IMR-90 (cell line): ENCODE measurements around the gene ME1. TPM values are rescaled to one million over a fixed set of nuclear protein-coding genes. Genes with fewer than 3 reads are reported as not detected.

Experiments
- ATAC-seq: fragments of 200-7000 bp; cut with Tn5 transposase; 2 replicates; pipeline ENCODE4 v1.9.1; 2020; ENCODE audit warnings: low read depth, mild to moderate bottlenecking, moderate library complexity
- BruUV-seq: library from RNA; stranded (reverse); fragments of 400-500 nt; replicated peaks from 2 replicates; lab custom pipeline; 2021; lab: Mats Ljungman, UMichigan
- CTCF ChIA-PET: fragments of 300-600 bp; formaldehyde crosslinking; extraction: SDS; loops from one replicate; lab custom pipeline; 2021; ENCODE audit warnings: antibody characterized with exemption; lab: Yijun Ruan, JAX
- POLR2A ChIA-PET: fragments of 300-600 bp; sonication (Branson Sonifier 250); formaldehyde crosslinking; loops from one replicate; lab custom pipeline; 2022; ENCODE audit warnings: antibody characterized with exemption; ENCODE audit not compliant: unreplicated experiment; lab: Charles Lee
- DNase-seq: peaks from one replicate; pipeline ENCODE4 v3.0.0; 2013
- H2AFZ ChIP-seq: replicated peaks from 2 replicates; pipeline ENCODE3; 2013; ENCODE audit warnings: low read length, mild to moderate bottlenecking; ENCODE audit not compliant: poor library complexity
- H2AK5ac ChIP-seq: 2 replicates; pipeline ENCODE4 v1.6.1; 2013; ENCODE audit warnings: low read depth, low read length, inconsistent platforms
- H2AK9ac ChIP-seq: replicated peaks from 2 replicates; pipeline ENCODE3; 2013; ENCODE audit warnings: mild to moderate bottlenecking, low read depth, low read length, moderate library complexity; ENCODE audit not compliant: poor library complexity
- H2BK120ac ChIP-seq: 2 replicates; pipeline ENCODE4 v1.6.1; 2013; ENCODE audit warnings: low read depth, low read length, inconsistent platforms
- H2BK15ac ChIP-seq: 3 replicates; pipeline ENCODE4 v1.6.1; 2013; ENCODE audit warnings: low read depth, low read length, inconsistent platforms
- H2BK20ac ChIP-seq: 2 replicates; pipeline ENCODE4 v1.6.1; 2013; ENCODE audit warnings: low read depth, mild to moderate bottlenecking, inconsistent platforms, low read length, moderate library complexity
- H2BK5ac ChIP-seq: 2 replicates; pipeline ENCODE4 v1.6.1; 2013; ENCODE audit warnings: mild to moderate bottlenecking, low read depth, low read length, inconsistent platforms; ENCODE audit not compliant: poor library complexity, severe bottlenecking
- H3K14ac ChIP-seq: replicated peaks from 2 replicates; pipeline ENCODE4 v1.6.1; 2013; ENCODE audit warnings: low read depth, low read length, inconsistent platforms
- H3K18ac ChIP-seq: 2 replicates; pipeline ENCODE4 v1.6.1; 2013; ENCODE audit warnings: low read depth, low read length, control low read depth
- H3K23ac ChIP-seq: 2 replicates; pipeline ENCODE4 v1.6.1; 2013; ENCODE audit warnings: low read depth, low read length, inconsistent platforms
- H3K27ac ChIP-seq: 2 replicates; pipeline ENCODE4 v1.5.1; 2013; ENCODE audit warnings: mild to moderate bottlenecking, control low read depth, low read length; ENCODE audit not compliant: insufficient read depth
- H3K27me3 ChIP-seq: 2 replicates; pipeline ENCODE4 v1.6.1; 2013; ENCODE audit warnings: low read length; ENCODE audit not compliant: control insufficient read depth, insufficient read depth
- H3K36me3 ChIP-seq: 2 replicates; pipeline ENCODE4 v1.6.1; 2013; ENCODE audit warnings: low read length, mixed read lengths; ENCODE audit not compliant: control insufficient read depth, insufficient read depth
- H3K4ac ChIP-seq: 2 replicates; pipeline ENCODE4 v1.6.1; 2013; ENCODE audit warnings: low read depth, low read length, inconsistent platforms
- H3K4me1 ChIP-seq: 2 replicates; pipeline ENCODE4 v1.6.1; 2013; ENCODE audit warnings: low read length, mixed read lengths; ENCODE audit not compliant: control insufficient read depth, insufficient read depth
- H3K4me2 ChIP-seq: 2 replicates; pipeline ENCODE4 v1.6.1; 2013; ENCODE audit warnings: low read depth, mild to moderate bottlenecking, control low read depth, low read length, moderate library complexity
- H3K4me3 ChIP-seq: 2 replicates; pipeline ENCODE4 v1.5.1; 2013; ENCODE audit warnings: low read depth, mild to moderate bottlenecking, control low read depth, low read length, moderate library complexity; ENCODE audit not compliant: insufficient read depth
- H3K56ac ChIP-seq: 2 replicates; pipeline ENCODE4 v1.6.1; 2013; ENCODE audit warnings: low read length, inconsistent platforms; ENCODE audit not compliant: insufficient read depth; ENCODE audit errors: extremely low read depth
- H3K79me1 ChIP-seq, 2 experiments: 2 replicates each; pipeline ENCODE4 v1.6.1; 2013; ENCODE audit warnings: low read length in 2 of 2, inconsistent platforms in 1 of 2, low read depth in 1 of 2
- H3K9ac ChIP-seq: 2 replicates; pipeline ENCODE4 v1.6.1; 2013; ENCODE audit warnings: low read depth, low read length, control low read depth
- H3K9me1 ChIP-seq: 2 replicates; pipeline ENCODE4 v1.6.1; 2013; ENCODE audit warnings: low read length, inconsistent platforms; ENCODE audit not compliant: insufficient read depth
- H3K9me3 ChIP-seq: 2 replicates; pipeline ENCODE4 v1.6.1; 2013; ENCODE audit warnings: low read length; ENCODE audit not compliant: control insufficient read depth, insufficient read depth
- H4K20me1 ChIP-seq: 2 replicates; pipeline ENCODE4 v1.6.1; 2013; ENCODE audit warnings: low read length, inconsistent platforms; ENCODE audit not compliant: insufficient read depth
- H4K5ac ChIP-seq: 2 replicates; pipeline ENCODE4 v1.6.1; 2013; ENCODE audit warnings: mild to moderate bottlenecking, low read depth, low read length, control low read depth
- H4K8ac ChIP-seq, 2 experiments: 2 replicates each; pipeline ENCODE4 v1.6.1; 2013; ENCODE audit warnings: low read depth in 2 of 2, low read length in 2 of 2, control low read depth in 1 of 2, inconsistent platforms in 1 of 2
- H4K91ac ChIP-seq: 2 replicates; pipeline ENCODE4 v1.6.1; 2013; ENCODE audit warnings: low read depth, low read length, inconsistent platforms; ENCODE audit not compliant: insufficient read depth
- BHLHE40 ChIP-seq: fragments of 150-350 bp; IDR thresholded peaks from 2 replicates; pipeline ENCODE4 v1.6.1; 2016; ENCODE audit warnings: mild to moderate bottlenecking, low read depth, low read length
- CEBPB ChIP-seq: IDR thresholded peaks from 2 replicates; pipeline ENCODE4 v1.6.1; 2012; ENCODE audit warnings: low read depth, low read length, improper control_type of control experiment
- CHD1 ChIP-seq: IDR thresholded peaks from 2 replicates; pipeline ENCODE4 v1.6.1; 2012; ENCODE audit warnings: low read depth, low read length, improper control_type of control experiment
- ELK1 ChIP-seq: fragments of 150-350 bp; IDR thresholded peaks from 2 replicates; pipeline ENCODE4 v1.6.1; 2016; ENCODE audit warnings: low read depth, mild to moderate bottlenecking, low read length, moderate library complexity, borderline replicate concordance
- FOS ChIP-seq: fragments of 150-350 bp; IDR thresholded peaks from 2 replicates; pipeline ENCODE4 v1.6.1; 2016; ENCODE audit warnings: low read depth, low read length
- MAFK ChIP-seq: IDR thresholded peaks from 2 replicates; pipeline ENCODE4 v1.6.1; 2012; ENCODE audit warnings: low read depth, low read length, improper control_type of control experiment
- MAZ ChIP-seq: IDR thresholded peaks from 2 replicates; pipeline ENCODE4 v1.6.1; 2012; ENCODE audit warnings: low read depth, mild to moderate bottlenecking, low read length, improper control_type of control experiment, moderate library complexity, borderline replicate concordance
- MXI1 ChIP-seq: IDR thresholded peaks from 2 replicates; pipeline ENCODE4 v1.6.1; 2012; ENCODE audit warnings: low read depth, mild to moderate bottlenecking, low read length, moderate library complexity, borderline replicate concordance
- NFE2L2 ChIP-seq: fragments of 150-350 bp; IDR thresholded peaks from 2 replicates; pipeline ENCODE4 v1.6.1; 2016; ENCODE audit warnings: low read depth, mild to moderate bottlenecking, low read length
- POLR2A ChIP-seq: IDR thresholded peaks from 2 replicates; pipeline ENCODE4 v1.6.1; 2012; ENCODE audit warnings: mild to moderate bottlenecking, low read depth, low read length
- RAD21 ChIP-seq: IDR thresholded peaks from 2 replicates; pipeline ENCODE4 v1.6.1; 2012; ENCODE audit warnings: low read length, improper control_type of control experiment
- RCOR1 ChIP-seq: IDR thresholded peaks from 2 replicates; pipeline ENCODE4 v1.6.1; 2012; ENCODE audit warnings: mild to moderate bottlenecking, low read length, improper control_type of control experiment; ENCODE audit not compliant: insufficient replicate concordance
- RFX5 ChIP-seq: IDR thresholded peaks from 2 replicates; pipeline ENCODE4 v1.8.0; 2012; ENCODE audit warnings: low read depth, mild to moderate bottlenecking, low read length, moderate library complexity
- SMC3 ChIP-seq: fragments of 150-350 bp; IDR thresholded peaks from 2 replicates; pipeline ENCODE4 v1.6.1; 2016; ENCODE audit warnings: low read depth, mild to moderate bottlenecking, antibody characterized with exemption, low read length, moderate library complexity
- dilution Hi-C: fragments of 300-500 bp; cut with HindIII; formaldehyde crosslinking; loops from one replicate; pipeline ENCODE4 v1.14.3; 2018; ENCODE audit warnings: low sequenced_read_pairs; ENCODE audit not compliant: unreplicated experiment
- in situ Hi-C: fragments of 300-500 bp; cut with MboI; formaldehyde crosslinking; loops from 3 replicates; pipeline ENCODE4 v1.14.3; 2019; ENCODE audit warnings: low sequenced_read_pairs, inconsistent platforms, mixed read lengths
- intact Hi-C: fragments of 100-400 bp; cut with micrococcal nuclease; formaldehyde crosslinking; loops from 2 replicates; pipeline ENCODE4 v1.10.0; 2022
- polyA plus RNA-seq, 3 experiments: library from polyadenylated mRNA; depleted of rRNA; stranded (reverse); fragments of >200 nt; gene quantifications; 2 replicates each; pipeline ENCODE4 v1.2.3, GENCODE V29; 2012; ENCODE audit warnings: low replicate concordance in 1 of 3
- total RNA-seq: library from RNA; depleted of rRNA; stranded (reverse); fragments of >200 nt; gene quantifications from 2 replicates; pipeline ENCODE4 v1.2.3, GENCODE V29; 2012
- TF ChIP-seq, protein P1 (sequence below): fragments of 150-350 bp; IDR thresholded peaks from 2 replicates; pipeline ENCODE4 v1.6.1; 2017; ENCODE audit warnings: mild to moderate bottlenecking, antibody characterized with exemption, low read length, low read depth

ME1 gene
- total and polyA plus RNA-seq, 2 of the 4 experiments (the other 2 are of a cell fraction): 21.5 to 24.4 TPM

GRCh38 chr6:83433177-83433576 lies 2.3 kb upstream of the ME1 start:
- no peak overlapping the region for H4K5ac ChIP-seq
- H3K14ac ChIP-seq: no peak overlapping the region
- H2BK20ac ChIP-seq: no peak overlapping the region
- H3K27me3 ChIP-seq: no peaks in the 10 kb centered on the region
- H3K9me1 ChIP-seq: peaks cover 5% of the 10 kb centered on the region; the same call in 1 of the 2 replicates
- no peak overlapping the region for H2BK120ac ChIP-seq
- ChIA-PET CTCF (no interaction called here), POLR2A (no interaction called here)
- peaks cover 5 to 20% of the 10 kb centered on the region in 2 experiments; a peak in 3 of 4 replicates for H3K79me1 ChIP-seq
- BruUV-seq: no TSS peak
- H2AFZ ChIP-seq: no peak overlapping the region
- H2BK15ac ChIP-seq: no peak overlapping the region
- in situ Hi-C loops: no loop called here
- no peak overlapping the region for H3K56ac ChIP-seq
- no peak overlapping the region for H3K4me2 ChIP-seq
- no peak overlapping the region for H3K4ac ChIP-seq
- no peak overlapping the region for H2AK9ac ChIP-seq
- no peak overlapping the region for H2BK5ac ChIP-seq
- H4K91ac ChIP-seq: no peak overlapping the region
- H3K4me3 ChIP-seq: no peak overlapping the region
- H2AK5ac ChIP-seq: no peak overlapping the region
- H4K20me1 ChIP-seq: no peaks in the 10 kb centered on the region
- intact Hi-C loops: loop anchor here (5.0 kb wide), 2 partner anchors 79 to 211 kb away; partner anchors contain the start of gene PRSS35
- H3K9me3 ChIP-seq: no peaks in the 10 kb centered on the region
- TF ChIP-seq RCOR1 (no peak), MXI1 (no peak), POLR2A (no peak), ELK1 (no peak), SMC3 (no peak), NFE2L2 (no peak), MAZ (no peak), RAD21 (no peak), RFX5 (no peak), CEBPB (no peak), FOS (no peak), MAFK (no peak), CHD1 (no peak), BHLHE40 (no peak)
- TF ChIP-seq, protein P1, sequence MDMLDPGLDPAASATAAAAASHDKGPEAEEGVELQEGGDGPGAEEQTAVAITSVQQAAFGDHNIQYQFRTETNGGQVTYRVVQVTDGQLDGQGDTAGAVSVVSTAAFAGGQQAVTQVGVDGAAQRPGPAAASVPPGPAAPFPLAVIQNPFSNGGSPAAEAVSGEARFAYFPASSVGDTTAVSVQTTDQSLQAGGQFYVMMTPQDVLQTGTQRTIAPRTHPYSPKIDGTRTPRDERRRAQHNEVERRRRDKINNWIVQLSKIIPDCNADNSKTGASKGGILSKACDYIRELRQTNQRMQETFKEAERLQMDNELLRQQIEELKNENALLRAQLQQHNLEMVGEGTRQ: no peak
- peaks cover 5% of the 10 kb centered on the region for H3K4me1 ChIP-seq
- ATAC-seq (no peak), DNase-seq (no peak)
- H4K8ac ChIP-seq: no peak overlapping the region
- H3K36me3 ChIP-seq: no peaks in the 10 kb centered on the region
- no peak overlapping the region for H3K9ac ChIP-seq
- no peak overlapping the region for H3K27ac ChIP-seq
- no peak overlapping the region for H3K18ac ChIP-seq
- H3K23ac ChIP-seq: no peak overlapping the region
- dilution Hi-C loops: no loop called here
